ENCODE results near the gene MCFD2. TPM values are rescaled to one million over a fixed set of nuclear protein-coding genes. Genes with fewer than 3 reads are reported as not detected.

MCFD2 gene
- total and polyA plus RNA-seq, 12 donors, result 29.6 to 695 (median 304) TPM

GRCh38 chr2:46855805-46856204 is 59.8 kb downstream of the MCFD2 start:
- Histone ChIP-seq H3K4me3 (no peak overlapping the region), H3K36me3 (replicated peaks in 1 of 2) (no peaks in the 10 kb centered on the region), H3K4me1 (replicated peaks in 1 of 2) (peaks cover 12 to 26% of the 10 kb centered on the region in 2 donors), H3K9me3 (replicated peaks in 1 of 3) (no peaks in the 10 kb centered on the region), H3K27me3 (no peaks in the 10 kb centered on the region), H3K27ac (peak overlapping the region in 4 of 5 donors; percentile 24 to 89 (median 56))
- no peak for DNase-seq
- 63 to 97% (median 86%) methylated on average over 1 of the region's 1 CpG for WGBS, 4 donors
- TF ChIP-seq CTCF (IDR thresholded peaks at IDR 0.05), result no peak
- TF ChIP-seq POLR2A (IDR thresholded peaks at IDR 0.05), result no peak
- intact Hi-C loops (cut with DNase I), result no loop called here

- 71 to 75% (median 73%) methylated on average over 3 of the region's 3 CpGs for WGBS, 4 donors
- intact Hi-C loops (cut with DNase I), result no loop called here
- H3K4me1 ChIP-seq (replicated peaks in 1 of 2), result peaks cover 26 to 41% of the 10 kb centered on the region in 2 donors
- TF ChIP-seq POLR2A (IDR thresholded peaks at IDR 0.05), result no peak
- no peak for TF ChIP-seq CTCF (IDR thresholded peaks at IDR 0.05)
- H3K27ac ChIP-seq, result peak overlapping the region in 4 of 5 donors; percentile 57 to 89 (median 71)
- no peaks in the 10 kb centered on the region for H3K27me3 ChIP-seq
- no peaks in the 10 kb centered on the region for H3K9me3 ChIP-seq (replicated peaks in 1 of 3)
- DNase-seq, result no peak
- no peak overlapping the region for H3K4me3 ChIP-seq
- H3K36me3 ChIP-seq (replicated peaks in 1 of 2), result no peaks in the 10 kb centered on the region
Observed at GRCh38 chr2:46854260-46854659, 61.3 kb downstream of the MCFD2 start.

GRCh38 chr2:46852598-46852997 is 63.0 kb downstream of the MCFD2 start:
- Histone ChIP-seq H3K4me1 (replicated peaks in 1 of 2) (peaks cover 42 to 58% of the 10 kb centered on the region in 2 donors), H3K9me3 (replicated peaks in 1 of 3) (no peaks in the 10 kb centered on the region), H3K36me3 (replicated peaks in 1 of 2) (no peaks in the 10 kb centered on the region), H3K27ac (peak overlapping the region in 3 of 5 donors; percentile 62 to 67 (median 63)), H3K27me3 (no peaks in the 10 kb centered on the region), H3K4me3 (no peak overlapping the region)
- WGBS, 4 donors, result 25 to 50% (median 38%) methylated on average over 1 of the region's 1 CpG
- no peak for DNase-seq
- no peak for TF ChIP-seq CTCF (IDR thresholded peaks at IDR 0.05)
- TF ChIP-seq POLR2A (IDR thresholded peaks at IDR 0.05), result no peak
- intact Hi-C loops (cut with DNase I), result no loop called here

- no peak for DNase-seq
- Histone ChIP-seq H3K27ac (peak overlapping the region in 3 of 5 donors; percentile 29 to 63 (median 62)), H3K27me3 (no peaks in the 10 kb centered on the region), H3K4me1 (replicated peaks in 1 of 2) (peaks cover 47 to 62% of the 10 kb centered on the region in 2 donors), H3K36me3 (replicated peaks in 1 of 2) (no peaks in the 10 kb centered on the region), H3K9me3 (replicated peaks in 1 of 3) (no peaks in the 10 kb centered on the region), H3K4me3 (no peak overlapping the region)
- intact Hi-C loops (cut with DNase I), result no loop called here
- 78 to 87% (median 86%) methylated on average over 9 of the region's 9 CpGs for WGBS, 4 donors
- TF ChIP-seq CTCF (IDR thresholded peaks at IDR 0.05) (no peak), POLR2A (IDR thresholded peaks at IDR 0.05) (no peak)
Observed at GRCh38 chr2:46852124-46852523, 63.5 kb downstream of the MCFD2 start.

Small RNA genes lying within 50 kb of the gene (small RNA-seq; reads per million reads assigned to genes)
- gene AC093732.2, result 0 reads per million in 2 donors

Other genes starting within 250 kb of the MCFD2 start
- 10 to 100 TPM; 15.2 to 68.1 (median 27.1) TPM for gene SOCS5, start 216.5 kb downstream of the MCFD2 start, total RNA-seq
- 10 to 100 TPM in 1 of 3 donors, 1 to 10 TPM in 2; 5.8 to 20.6 (median 9.5) TPM for gene SOCS5, start 216.5 kb downstream of the MCFD2 start, polyA plus RNA-seq
- gene TTC7A, start 25.4 kb upstream of the MCFD2 start, total RNA-seq, result 10 to 100 TPM in 8 of 9 donors, 1 to 10 TPM in 1; 6.5 to 87.4 (median 53.5) TPM
- 10 to 100 TPM; 24.6 to 59.4 (median 31.9) TPM for gene TTC7A, start 25.4 kb upstream of the MCFD2 start, polyA plus RNA-seq
- gene STPG4, start 239.5 kb upstream of the MCFD2 start, total RNA-seq, result under 1 TPM in 1 of 9 donors, not detected in 8; 0.28 TPM
- under 1 TPM in 1 of 3 donors, not detected in 2; 0.24 TPM for gene STPG4, start 239.5 kb upstream of the MCFD2 start, polyA plus RNA-seq

All from adrenal gland (tissue), 12 donors.